Fibroblast of villous mesenchyme (primary cell): ENCODE data around the gene RNF220. TPM values are rescaled to one million over a fixed set of nuclear protein-coding genes. Genes with fewer than 3 reads are reported as not detected.

Experiments used
- DNase-seq: peaks from one replicate; pipeline ENCODE4 v3.0.0-alpha.2; 2010; ENCODE audit warnings: low read depth
- H3K4me3 ChIP-seq: 2 replicates; pipeline ENCODE4 v1.5.1; 2011; ENCODE audit warnings: low read depth, mild to moderate bottlenecking, low read length
- total RNA-seq: library from RNA; depleted of rRNA; stranded (reverse); fragments of >200 nt; gene quantifications from 2 replicates; pipeline ENCODE4 v1.2.3, GENCODE V29; 2012
- TF ChIP-seq, protein P1 (sequence below): IDR thresholded peaks from 2 replicates; pipeline ENCODE4 v1.5.1; 2012; ENCODE audit warnings: low read depth, mild to moderate bottlenecking, low read length; ENCODE audit not compliant: insufficient read depth

RNF220 gene
- total RNA-seq, 1 donor: 47.5 TPM

DNA sequence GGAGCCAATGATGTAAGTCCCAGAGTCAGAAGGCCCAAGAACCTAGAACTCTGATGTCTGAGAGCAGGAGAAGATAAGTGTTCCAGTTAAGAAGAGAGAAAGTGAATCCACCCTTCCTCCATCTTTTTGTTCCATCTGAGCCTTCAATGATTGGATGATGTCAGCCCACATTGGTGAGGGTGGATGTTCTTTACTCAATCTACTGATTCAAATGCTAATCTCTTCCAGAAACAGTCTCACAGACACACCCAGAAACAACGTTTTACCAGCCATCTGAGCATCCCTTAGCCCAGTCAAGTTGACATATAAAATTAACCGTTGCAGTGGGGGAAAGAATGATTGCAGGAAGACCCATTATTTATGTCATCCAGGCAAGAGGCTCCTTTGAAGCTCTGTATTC lies 16.5 kb upstream of the RNF220 start:
- H3K4me3 ChIP-seq: no peak overlapping the region
- TF ChIP-seq, protein P1, sequence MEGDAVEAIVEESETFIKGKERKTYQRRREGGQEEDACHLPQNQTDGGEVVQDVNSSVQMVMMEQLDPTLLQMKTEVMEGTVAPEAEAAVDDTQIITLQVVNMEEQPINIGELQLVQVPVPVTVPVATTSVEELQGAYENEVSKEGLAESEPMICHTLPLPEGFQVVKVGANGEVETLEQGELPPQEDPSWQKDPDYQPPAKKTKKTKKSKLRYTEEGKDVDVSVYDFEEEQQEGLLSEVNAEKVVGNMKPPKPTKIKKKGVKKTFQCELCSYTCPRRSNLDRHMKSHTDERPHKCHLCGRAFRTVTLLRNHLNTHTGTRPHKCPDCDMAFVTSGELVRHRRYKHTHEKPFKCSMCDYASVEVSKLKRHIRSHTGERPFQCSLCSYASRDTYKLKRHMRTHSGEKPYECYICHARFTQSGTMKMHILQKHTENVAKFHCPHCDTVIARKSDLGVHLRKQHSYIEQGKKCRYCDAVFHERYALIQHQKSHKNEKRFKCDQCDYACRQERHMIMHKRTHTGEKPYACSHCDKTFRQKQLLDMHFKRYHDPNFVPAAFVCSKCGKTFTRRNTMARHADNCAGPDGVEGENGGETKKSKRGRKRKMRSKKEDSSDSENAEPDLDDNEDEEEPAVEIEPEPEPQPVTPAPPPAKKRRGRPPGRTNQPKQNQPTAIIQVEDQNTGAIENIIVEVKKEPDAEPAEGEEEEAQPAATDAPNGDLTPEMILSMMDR: no peak
- DNase-seq: no peak

DNA sequence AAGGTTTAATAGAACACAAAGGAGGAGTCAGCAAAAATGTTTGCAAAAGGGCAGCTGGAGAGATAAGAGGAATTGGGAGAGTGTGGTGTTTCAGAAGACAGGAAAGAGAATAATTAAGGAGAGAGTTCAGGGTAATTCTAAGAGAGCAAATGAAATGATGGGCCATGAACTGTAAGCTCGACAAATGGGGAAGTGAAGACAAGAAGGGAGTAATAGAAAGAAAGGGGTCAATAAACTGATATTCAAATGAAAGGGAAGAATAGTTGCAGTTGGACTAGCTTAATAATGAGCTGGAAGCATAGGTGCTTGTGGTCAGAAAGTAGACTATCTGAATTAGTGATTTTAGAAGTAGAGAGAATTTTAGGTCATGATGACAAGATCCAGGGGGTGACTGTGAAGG lies 15.6 kb upstream of the RNF220 start:
- H3K4me3 ChIP-seq: no peak overlapping the region
- no peak for DNase-seq
- TF ChIP-seq, protein P1: no peak

DNA sequence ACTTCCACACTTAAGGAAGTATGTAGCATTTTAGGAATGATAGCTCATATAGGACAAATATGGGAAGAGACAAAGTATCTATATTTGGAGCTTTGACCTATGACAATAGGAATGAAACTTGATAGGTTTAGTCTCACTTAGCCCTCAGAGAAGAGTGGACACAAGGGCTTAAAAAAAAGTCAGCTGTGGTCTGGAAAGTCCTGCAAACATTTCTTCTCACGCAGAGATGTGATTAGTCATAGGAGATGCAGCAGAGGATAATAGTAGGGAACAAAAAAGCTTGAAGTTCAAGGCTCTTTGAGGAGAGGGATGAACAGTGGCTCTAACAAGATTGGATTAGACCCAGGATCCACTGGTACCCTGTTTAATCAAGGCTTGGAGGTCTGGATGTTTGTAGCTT lies 14.8 kb upstream of the RNF220 start:
- DNase-seq: peak; percentile 52

GRCh38 chr1:44401256-44402228 lies 3.5 kb upstream of the RNF220 start:
- TF ChIP-seq, protein P1: no peak
- no peak for DNase-seq

More for the DNA sequence above, 14.8 kb upstream of the RNF220 start:
- TF ChIP-seq, protein P1: no peak
- no peak overlapping the region for H3K4me3 ChIP-seq

DNA sequence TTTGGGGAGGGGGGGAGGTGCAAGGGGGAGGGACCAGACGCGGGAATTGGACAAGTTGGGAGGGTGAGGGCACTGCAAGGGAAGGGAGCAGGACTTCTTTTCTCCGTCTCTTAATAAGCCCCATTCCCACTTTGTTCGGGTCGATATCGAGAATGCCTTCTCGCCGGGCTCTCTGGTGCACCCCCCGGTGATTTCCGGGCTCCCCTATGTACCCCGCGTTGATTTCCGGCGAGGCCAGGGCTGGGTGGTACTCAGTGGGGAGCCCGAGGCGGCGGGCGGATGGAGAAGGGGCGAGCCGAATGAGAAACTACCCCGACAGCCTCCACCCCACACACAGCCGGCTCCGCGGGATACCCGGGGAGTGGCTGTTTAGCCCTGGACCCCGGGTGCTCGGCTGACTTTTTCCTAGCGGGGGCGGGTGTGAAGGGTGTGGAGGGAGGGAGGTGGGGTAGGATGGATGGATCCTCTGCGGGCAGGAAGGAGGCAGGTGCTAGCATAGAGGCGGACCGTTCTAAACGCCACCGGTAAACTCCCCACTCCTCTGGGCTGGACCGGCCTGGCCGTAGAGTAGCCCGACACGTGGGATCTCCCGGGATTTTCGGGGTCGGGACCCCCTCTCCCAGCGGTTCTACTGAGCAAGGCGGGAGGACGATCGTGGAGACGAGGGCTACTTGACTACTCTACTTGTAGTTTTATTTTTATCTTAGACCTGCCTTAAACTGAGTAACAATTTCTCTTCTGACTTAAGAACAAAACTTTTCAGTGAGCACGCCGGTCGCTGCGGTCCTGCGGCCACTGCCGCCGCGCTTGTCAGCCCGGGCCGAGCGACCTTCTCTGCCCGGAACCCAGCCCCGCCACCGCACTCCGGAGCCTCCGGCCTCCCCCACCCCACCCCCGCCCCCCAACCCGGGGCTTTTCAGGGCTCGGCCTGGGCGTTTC lies 1.0 kb downstream of the RNF220 start:
- TF ChIP-seq, protein P1: no peak
- H3K4me3 ChIP-seq: peak overlapping the region; percentile 42
- no peak for DNase-seq

More at GRCh38 chr1:44401256-44402228, 3.5 kb upstream of the RNF220 start:
- no peak overlapping the region for H3K4me3 ChIP-seq

DNA sequence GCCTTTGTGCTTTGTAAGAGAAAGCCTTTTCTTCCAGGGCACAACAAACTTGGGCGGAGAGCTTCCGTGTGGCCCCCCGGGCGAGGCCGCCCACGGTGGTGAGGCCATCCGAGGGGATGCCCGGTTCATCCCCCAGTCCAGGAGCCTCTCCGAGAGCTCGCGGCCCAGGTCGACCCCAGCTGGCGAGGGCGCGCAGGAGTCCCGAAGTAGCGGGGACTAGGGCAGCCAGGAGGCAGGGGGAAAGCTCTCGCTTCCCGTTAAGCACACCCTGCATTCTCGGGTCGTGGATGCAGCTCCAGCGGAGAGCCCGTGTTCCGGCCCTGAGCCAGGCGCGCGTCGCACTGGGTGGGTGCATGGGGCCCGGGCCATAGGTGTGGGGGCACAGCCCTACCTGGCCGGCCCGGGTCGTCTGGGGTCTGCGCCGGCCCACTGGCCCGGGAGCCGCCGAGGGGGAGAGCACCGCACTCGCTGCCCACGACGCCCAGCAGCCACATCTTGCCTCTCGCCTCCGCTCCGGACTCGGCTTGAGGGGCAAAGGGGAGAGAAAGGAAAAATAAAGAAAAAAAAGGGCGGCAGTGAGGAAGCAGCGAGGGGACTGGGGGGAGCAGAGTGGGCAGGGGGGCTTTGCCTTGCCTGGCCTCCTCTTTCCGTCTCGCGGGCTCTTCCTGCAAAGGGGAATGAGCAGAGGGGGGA lies 1.8 kb downstream of the RNF220 start:
- TF ChIP-seq, protein P1: no peak
- no peak for DNase-seq
- H3K4me3 ChIP-seq: no peak overlapping the region
